MM.1S (cell line): ENCODE data around the gene TBC1D21.

Source experiments
- CTCF ChIP-seq: fragments of 300-600 bp; sonication (generic); IDR thresholded peaks from 2 replicates; pipeline ENCODE4 v1.5.1; 2016; ENCODE audit warnings: antibody characterized with exemption, low read length, mixed read lengths
- EZH2 ChIP-seq: fragments of 300-600 bp; sonication (generic); optimal IDR thresholded peaks from 2 replicates; pipeline ENCODE3; 2017; ENCODE audit warnings: low read depth, mild to moderate bottlenecking, antibody characterized with exemption, low read length, mixed read lengths
- EZH2phosphoT487 ChIP-seq: fragments of 300-600 bp; sonication (generic); IDR thresholded peaks from 2 replicates; pipeline ENCODE4 v1.6.1; 2018; ENCODE audit warnings: antibody characterized with exemption, low read length

DNA sequence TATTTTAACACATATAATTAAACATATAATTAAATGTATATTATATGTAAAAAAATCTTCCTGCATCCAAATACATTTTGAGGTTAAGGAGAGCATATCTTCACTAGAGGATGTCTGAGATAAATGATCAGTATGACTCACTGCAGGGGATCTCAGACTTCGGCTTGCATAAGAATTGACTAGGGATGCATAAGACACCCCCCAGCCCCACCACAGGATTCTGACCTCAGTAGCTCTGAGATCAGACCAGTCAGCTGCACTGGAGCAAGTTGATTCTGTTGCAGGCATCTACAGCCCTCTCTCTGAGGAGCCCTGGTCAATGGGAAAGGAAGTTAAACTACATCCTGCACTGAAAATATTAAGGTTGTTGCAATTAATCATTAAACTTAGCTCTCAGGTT is 29.0 kb upstream of the TBC1D21 start:
- TF ChIP-seq CTCF (no peak), EZH2phosphoT487 (no peak), EZH2 (no peak)
